Endothelial cell (in vitro differentiated cells): Measurements from ENCODE around the gene FUNDC2. TPM values are rescaled to one million over a fixed set of nuclear protein-coding genes. Genes with fewer than 3 reads are reported as not detected.

Experiments
- DNase-seq: peaks from one replicate; pipeline ENCODE4 v3.0.0; 2021; ENCODE audit warnings: low spot score
- H3K27ac Mint-ChIP-seq: one replicate; pipeline ENCODE4 v1.8.0; 2021; ENCODE audit warnings: mixed read lengths, inconsistent platforms; ENCODE audit not compliant: unreplicated experiment
- H3K27me3 Mint-ChIP-seq: one replicate; pipeline ENCODE4 v1.8.0; 2021; ENCODE audit warnings: mild to moderate bottlenecking, moderate library complexity, mixed read lengths, inconsistent platforms; ENCODE audit not compliant: unreplicated experiment
- H3K36me3 Mint-ChIP-seq: one replicate; pipeline ENCODE4 v1.8.0; 2021; ENCODE audit warnings: mild to moderate bottlenecking, low read depth, mixed read lengths, inconsistent platforms; ENCODE audit not compliant: unreplicated experiment
- H3K4me1 Mint-ChIP-seq: one replicate; pipeline ENCODE4 v1.8.0; 2021; ENCODE audit warnings: mild to moderate bottlenecking, mixed read lengths, inconsistent platforms; ENCODE audit not compliant: unreplicated experiment
- H3K4me3 Mint-ChIP-seq: one replicate; pipeline ENCODE4 v1.8.0; 2021; ENCODE audit warnings: mild to moderate bottlenecking, mixed read lengths, inconsistent platforms; ENCODE audit not compliant: unreplicated experiment
- H3K9me3 Mint-ChIP-seq: one replicate; pipeline ENCODE4 v1.8.0; 2021; ENCODE audit warnings: mixed read lengths, inconsistent platforms; ENCODE audit not compliant: unreplicated experiment
- total RNA-seq: library from RNA; stranded (reverse); fragmentation: NEBNext Ultra II Directional; extraction: Animal tissue kit (Norgen Biotek cat#: 25700); gene quantifications from one replicate; pipeline ENCODE4 v1.2.1, GENCODE V29; 2021; ENCODE audit not compliant: unreplicated experiment
- TF ChIP-seq, protein P1 (sequence below): fragments of 200-600 bp; sonication (generic); IDR thresholded peaks from one replicate; pipeline ENCODE4 v1.5.0; 2021; ENCODE audit warnings: antibody characterized with exemption; ENCODE audit not compliant: unreplicated experiment

Gene FUNDC2
- total RNA-seq, 1 donor from 2014 or later = 54.5 TPM

DNA sequence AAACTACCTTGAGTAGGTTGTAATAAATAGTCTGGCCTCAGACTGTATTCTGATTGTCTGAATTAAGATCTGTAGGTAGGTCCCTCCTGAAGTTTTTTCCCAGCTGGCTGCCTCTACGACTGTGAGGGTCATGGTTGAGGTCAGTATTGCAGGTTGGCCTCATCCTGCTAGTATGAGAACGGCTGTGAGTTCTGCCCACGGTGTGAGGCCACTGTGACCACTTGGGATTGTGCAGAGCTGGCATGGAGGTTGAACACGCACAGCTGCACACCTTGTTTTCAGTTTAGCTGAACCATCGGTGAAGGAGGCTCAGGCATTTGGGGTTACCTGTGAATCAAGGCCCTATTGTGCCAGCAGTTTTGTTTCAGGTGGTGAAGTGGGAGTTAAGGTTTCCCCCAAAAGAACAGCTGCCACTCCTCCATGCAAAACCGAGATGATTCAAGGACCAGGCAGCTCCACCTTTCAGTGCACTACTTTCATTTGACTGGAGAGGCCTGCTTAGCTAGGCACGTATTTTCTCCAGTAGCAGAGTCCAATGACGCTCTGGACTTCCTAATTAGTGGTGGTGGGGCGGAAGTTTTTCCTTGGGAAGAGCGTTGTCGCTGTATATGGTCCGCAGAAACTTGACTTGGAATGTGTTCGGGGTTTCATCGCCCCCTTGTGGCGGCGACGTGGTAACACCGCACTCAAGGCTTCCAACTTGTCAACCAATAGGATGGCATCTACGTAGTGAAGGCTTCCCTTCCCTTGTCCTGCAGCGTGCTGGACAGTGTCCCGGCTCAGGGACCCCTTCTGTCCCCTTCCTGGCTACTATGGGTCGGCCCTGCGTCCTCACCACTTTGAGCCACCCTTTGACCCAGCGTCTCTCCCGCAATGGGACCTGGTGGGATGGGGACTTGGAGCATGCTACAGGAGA, 30.5 kb downstream of the FUNDC2 start:
- no peak overlapping the region for H3K27ac Mint-ChIP-seq
- DNase-seq = peak; percentile 57
- H3K4me1 Mint-ChIP-seq = no peaks in the 10 kb centered on the region
- no peak overlapping the region for H3K4me3 Mint-ChIP-seq
- no peaks in the 10 kb centered on the region for H3K27me3 Mint-ChIP-seq
- TF ChIP-seq, protein P1, sequence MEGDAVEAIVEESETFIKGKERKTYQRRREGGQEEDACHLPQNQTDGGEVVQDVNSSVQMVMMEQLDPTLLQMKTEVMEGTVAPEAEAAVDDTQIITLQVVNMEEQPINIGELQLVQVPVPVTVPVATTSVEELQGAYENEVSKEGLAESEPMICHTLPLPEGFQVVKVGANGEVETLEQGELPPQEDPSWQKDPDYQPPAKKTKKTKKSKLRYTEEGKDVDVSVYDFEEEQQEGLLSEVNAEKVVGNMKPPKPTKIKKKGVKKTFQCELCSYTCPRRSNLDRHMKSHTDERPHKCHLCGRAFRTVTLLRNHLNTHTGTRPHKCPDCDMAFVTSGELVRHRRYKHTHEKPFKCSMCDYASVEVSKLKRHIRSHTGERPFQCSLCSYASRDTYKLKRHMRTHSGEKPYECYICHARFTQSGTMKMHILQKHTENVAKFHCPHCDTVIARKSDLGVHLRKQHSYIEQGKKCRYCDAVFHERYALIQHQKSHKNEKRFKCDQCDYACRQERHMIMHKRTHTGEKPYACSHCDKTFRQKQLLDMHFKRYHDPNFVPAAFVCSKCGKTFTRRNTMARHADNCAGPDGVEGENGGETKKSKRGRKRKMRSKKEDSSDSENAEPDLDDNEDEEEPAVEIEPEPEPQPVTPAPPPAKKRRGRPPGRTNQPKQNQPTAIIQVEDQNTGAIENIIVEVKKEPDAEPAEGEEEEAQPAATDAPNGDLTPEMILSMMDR = peak; percentile 65
- H3K36me3 Mint-ChIP-seq = peaks cover 8% of the 10 kb centered on the region
- no peaks in the 10 kb centered on the region for H3K9me3 Mint-ChIP-seq

DNA sequence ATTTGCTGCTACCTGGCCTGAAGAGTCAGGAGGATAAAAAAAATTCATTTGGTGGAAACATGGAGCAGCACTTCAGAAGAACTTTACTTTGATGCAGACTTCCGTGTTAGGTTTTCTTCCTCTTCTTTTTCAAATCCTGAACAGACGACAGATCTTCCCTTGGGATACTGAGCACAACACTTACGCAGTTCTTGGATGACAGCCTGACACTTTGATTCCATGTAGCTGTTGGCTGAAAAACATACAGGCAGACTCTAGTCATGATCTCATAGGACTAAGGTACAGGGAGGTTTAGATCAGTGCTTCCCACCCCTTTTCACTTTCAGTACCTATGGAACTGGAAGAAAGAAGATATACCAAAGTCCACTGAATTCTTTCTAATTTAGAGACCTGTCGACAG, 35.1 kb downstream of the FUNDC2 start:
- H3K4me1 Mint-ChIP-seq = no peaks in the 10 kb centered on the region
- H3K36me3 Mint-ChIP-seq = no peaks in the 10 kb centered on the region
- H3K9me3 Mint-ChIP-seq = no peaks in the 10 kb centered on the region
- DNase-seq = no peak
- no peaks in the 10 kb centered on the region for H3K27me3 Mint-ChIP-seq
- no peak overlapping the region for H3K4me3 Mint-ChIP-seq
- no peak overlapping the region for H3K27ac Mint-ChIP-seq
- TF ChIP-seq, protein P1 = no peak

DNA sequence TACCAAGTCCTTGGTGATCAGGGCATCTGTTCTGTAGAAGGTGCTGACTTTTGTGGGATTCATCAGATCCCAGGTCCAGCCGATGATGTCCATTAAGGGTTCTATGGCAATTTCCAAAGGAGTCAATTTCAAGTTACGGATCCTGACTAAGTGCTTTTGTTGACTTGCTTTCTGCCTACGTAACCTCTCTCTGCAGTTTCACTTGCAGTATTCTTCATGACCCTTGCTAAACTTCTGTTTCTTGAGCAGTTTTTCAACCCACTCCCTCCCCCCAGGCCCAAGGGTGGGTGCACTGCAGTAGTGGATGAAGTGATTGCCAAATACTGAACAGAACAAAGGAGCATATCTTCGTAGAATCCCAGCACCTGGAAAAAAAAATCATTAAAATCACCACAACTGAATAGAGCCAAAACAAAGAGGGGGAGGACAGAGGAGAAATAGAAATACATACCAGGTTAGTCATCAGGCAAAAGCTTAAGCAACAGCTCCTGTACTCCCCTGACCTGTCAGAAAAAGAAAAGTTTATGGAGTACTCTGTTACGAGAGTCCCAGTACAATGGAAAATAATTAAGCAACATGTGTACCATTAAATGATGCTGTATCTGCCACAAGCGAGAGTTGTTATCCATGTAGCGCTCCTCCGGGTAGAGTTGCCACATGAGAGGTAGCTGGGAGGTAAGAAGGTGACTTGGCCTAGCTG, 38.5 kb downstream of the FUNDC2 start:
- Mint-ChIP-seq H3K36me3 (peaks cover 3% of the 10 kb centered on the region), H3K9me3 (no peaks in the 10 kb centered on the region), H3K4me3 (no peak overlapping the region), H3K27ac (no peak overlapping the region), H3K4me1 (peaks cover 5% of the 10 kb centered on the region), H3K27me3 (no peaks in the 10 kb centered on the region)
- TF ChIP-seq, protein P1 = no peak
- DNase-seq = no peak

DNA sequence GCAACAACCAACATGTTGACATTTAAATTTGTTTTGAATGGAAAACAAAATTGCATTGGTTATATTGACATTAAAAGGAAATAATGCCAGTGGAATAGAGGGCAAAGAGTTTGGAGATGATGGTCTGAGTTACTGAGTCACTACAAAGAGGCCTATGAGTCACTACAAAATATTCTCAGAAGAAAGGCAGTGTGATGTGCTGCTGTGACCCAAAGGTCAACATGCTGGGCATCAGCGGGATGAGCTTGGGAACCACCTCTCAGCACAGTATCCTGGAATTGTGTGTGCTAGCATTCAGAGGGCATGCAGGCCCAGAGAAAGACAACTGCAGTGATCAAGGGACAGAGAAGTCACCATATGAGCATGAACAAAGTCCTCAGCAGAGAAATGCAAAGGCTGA, 41.5 kb downstream of the FUNDC2 start:
- Mint-ChIP-seq H3K9me3 (no peaks in the 10 kb centered on the region), H3K4me1 (peaks cover 14% of the 10 kb centered on the region), H3K27me3 (peaks cover 2% of the 10 kb centered on the region), H3K27ac (no peak overlapping the region), H3K36me3 (peaks cover 10% of the 10 kb centered on the region), H3K4me3 (no peak overlapping the region)
- TF ChIP-seq, protein P1 = no peak
- DNase-seq = no peak

DNA sequence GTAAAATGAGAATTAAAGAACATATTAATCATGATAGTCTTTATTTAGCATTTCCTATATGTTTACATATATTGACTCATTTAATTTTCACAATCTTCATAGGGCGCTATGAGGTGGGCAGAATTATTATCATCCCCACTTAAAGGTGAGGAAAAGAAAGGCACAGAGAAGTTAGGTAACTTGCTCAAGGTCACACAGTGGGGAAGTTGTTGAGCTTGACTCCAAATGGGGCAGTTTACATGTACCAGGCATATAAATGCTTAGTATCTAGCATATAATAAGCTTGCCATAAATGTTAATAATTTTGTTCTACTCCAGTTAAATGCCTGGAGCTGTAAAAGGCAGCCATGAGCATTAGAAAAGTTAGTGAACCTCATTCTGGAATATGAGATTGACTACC, 42.8 kb downstream of the FUNDC2 start:
- Mint-ChIP-seq H3K9me3 (no peaks in the 10 kb centered on the region), H3K27me3 (peaks cover 2% of the 10 kb centered on the region), H3K36me3 (peaks cover 23% of the 10 kb centered on the region), H3K27ac (no peak overlapping the region), H3K4me3 (no peak overlapping the region), H3K4me1 (peaks cover 24% of the 10 kb centered on the region)
- DNase-seq = no peak
- TF ChIP-seq, protein P1 = no peak
